ENCODE results near the gene LGI2. TPM values are rescaled to one million over a fixed set of nuclear protein-coding genes. Genes with fewer than 3 reads are reported as not detected.
"Not testable (repeated sequence)": the region's sequence is repeated elsewhere in the genome, so short reads cannot be mapped to it uniquely, and the experiment has no call there.

Gene LGI2
- total RNA-seq, 2 donors from 2014 or later = 3.7 to 4.0 TPM

- DNase-seq (ENCODE audit: low spot score) (no peak), ATAC-seq (ENCODE audit: insufficient number of reproducible peaks, low FRiP score, low read depth) (no peak)
- Histone ChIP-seq H3K27me3 (replicated peaks; ENCODE audit: insufficient read depth) (no peaks in the 10 kb centered on the region), H3K9me3 (no peaks in the 10 kb centered on the region), H3K36me3 (no peaks in the 10 kb centered on the region), H3K4me3 (no peak overlapping the region), H3K4me1 (ENCODE audit: control insufficient read depth in 1 of 2, low read depth in 2 of 2) (peaks cover 0 to 3% of the 10 kb centered on the region in 2 donors), H3K27ac (no peak overlapping the region)
- no peak for TF ChIP-seq CTCF (IDR thresholded peaks at IDR 0.05)
Observed at GRCh38 chr4:25019501-25019900, 11.2 kb downstream of the LGI2 start.

- TF ChIP-seq CTCF (IDR thresholded peaks at IDR 0.05) = no peak
- Histone ChIP-seq H3K9me3 (no peaks in the 10 kb centered on the region), H3K4me1 (ENCODE audit: control insufficient read depth in 1 of 2, low read depth in 2 of 2) (peaks cover 3 to 9% of the 10 kb centered on the region in 2 donors), H3K36me3 (no peaks in the 10 kb centered on the region), H3K27me3 (replicated peaks; ENCODE audit: insufficient read depth) (no peaks in the 10 kb centered on the region), H3K27ac (no peak overlapping the region), H3K4me3 (no peak overlapping the region)
- DNase-seq (ENCODE audit: low spot score) = no peak
- no peak for ATAC-seq (ENCODE audit: insufficient number of reproducible peaks, low FRiP score, low read depth)
Observed at GRCh38 chr4:25015012-25015411, 15.7 kb downstream of the LGI2 start.

- not testable (repeated sequence) for DNase-seq (ENCODE audit: low spot score); ATAC-seq (ENCODE audit: insufficient number of reproducible peaks, low FRiP score, low read depth)
Observed at GRCh38 chr4:25014662-25014983, 16.1 kb downstream of the LGI2 start.

GRCh38 chr4:25013756-25014661 is 16.7 kb downstream of the LGI2 start:
- TF ChIP-seq CTCF (IDR thresholded peaks at IDR 0.05) = no peak
- no peak overlapping the region for H3K4me3 ChIP-seq
- no peak for ATAC-seq (ENCODE audit: insufficient number of reproducible peaks, low FRiP score, low read depth)

More at GRCh38 chr4:25014662-25014983, 16.1 kb downstream of the LGI2 start:
- H3K9me3 ChIP-seq; H3K4me1 ChIP-seq (ENCODE audit: control insufficient read depth in 1 of 2, low read depth in 2 of 2); H3K4me3 ChIP-seq; H3K27ac ChIP-seq; H3K27me3 ChIP-seq (replicated peaks; ENCODE audit: insufficient read depth); H3K36me3 ChIP-seq: not testable (repeated sequence)

GRCh38 chr4:25012655-25013054 is 18.1 kb downstream of the LGI2 start:
- Histone ChIP-seq H3K27ac (no peak overlapping the region), H3K4me1 (ENCODE audit: control insufficient read depth in 1 of 2, low read depth in 2 of 2) (peaks cover 3 to 9% of the 10 kb centered on the region in 2 donors), H3K4me3 (no peak overlapping the region), H3K27me3 (replicated peaks; ENCODE audit: insufficient read depth) (no peaks in the 10 kb centered on the region), H3K36me3 (no peaks in the 10 kb centered on the region), H3K9me3 (no peaks in the 10 kb centered on the region)
- ATAC-seq (ENCODE audit: insufficient number of reproducible peaks, low FRiP score, low read depth) = no peak
- DNase-seq (ENCODE audit: low spot score) = no peak
- no peak for TF ChIP-seq CTCF (IDR thresholded peaks at IDR 0.05)

More at GRCh38 chr4:25013756-25014661, 16.7 kb downstream of the LGI2 start:
- H3K4me1 ChIP-seq (ENCODE audit: control insufficient read depth in 1 of 2, low read depth in 2 of 2) = peaks cover 3 to 9% of the 10 kb centered on the region in 2 donors
- H3K36me3 ChIP-seq = no peaks in the 10 kb centered on the region
- no peaks in the 10 kb centered on the region for H3K27me3 ChIP-seq (replicated peaks; ENCODE audit: insufficient read depth)
- H3K9me3 ChIP-seq = no peaks in the 10 kb centered on the region
- no peak for DNase-seq (ENCODE audit: low spot score)
- no peak overlapping the region for H3K27ac ChIP-seq
